Endothelial cell of umbilical vein (primary cell): Measurements from ENCODE around the gene OAS3. TPM values are rescaled to one million over a fixed set of nuclear protein-coding genes. Genes with fewer than 3 reads are reported as not detected.
"Not testable (repeated sequence)": the region's sequence is repeated elsewhere in the genome, so short reads cannot be mapped to it uniquely, and the experiment has no call there.

Source experiments
- BruUV-seq: library from RNA; stranded (reverse); fragments of 400-500 nt; replicated peaks from 2 replicates; lab custom pipeline; 2021; lab: Mats Ljungman, UMichigan
- CTCF ChIA-PET: fragments of 300-600, 350-600 bp; sonication (Branson Sonifier 250); formaldehyde crosslinking; loops from one replicate; lab custom pipeline; 2021; ENCODE audit warnings: antibody characterized with exemption, inconsistent platforms; lab: Charles Lee
- POLR2A ChIA-PET: fragments of 300-600, 350-600 bp; sonication (Branson Sonifier 250); formaldehyde crosslinking; loops from one replicate; lab custom pipeline; 2021; ENCODE audit warnings: antibody characterized with exemption, inconsistent platforms; lab: Charles Lee
- DNase-seq: peaks from one replicate; pipeline ENCODE4 v3.0.0-alpha.2; 2011; ENCODE audit warnings: low read depth, low spot score
- FAIRE-seq: peaks from 2 replicates; lab custom pipeline; 2011; peaks lifted over from hg19 to GRCh38; lab: Jason Lieb, UNC
- H2AFZ ChIP-seq: 2 replicates; pipeline ENCODE4 v1.6.0; 2012; ENCODE audit warnings: low read depth, low read length, control low read depth, inconsistent platforms
- H3K27ac ChIP-seq: 2 replicates; pipeline ENCODE4 v1.5.1; 2011; ENCODE audit warnings: low read depth, mild to moderate bottlenecking, control low read depth, low read length, moderate library complexity; ENCODE audit not compliant: insufficient read depth
- H3K27me3 ChIP-seq, 2 experiments: 2 replicates each; pipeline versions ENCODE4 v1.6.0 to v1.6.1; 2011; ENCODE audit warnings: low read length in 2 of 2, mixed read lengths in 1 of 2; ENCODE audit not compliant: control insufficient read depth in 2 of 2, insufficient read depth in 2 of 2
- H3K36me3 ChIP-seq, 2 experiments: 2 replicates in 1 of 2; 3 replicates in 1 of 2; pipeline ENCODE4 v1.5.1; 2011; ENCODE audit warnings: low read length in 2 of 2, mild to moderate bottlenecking in 1 of 2, moderate library complexity in 1 of 2; ENCODE audit not compliant: control insufficient read depth in 2 of 2, insufficient read depth in 2 of 2; ENCODE audit errors: extremely low read depth in 1 of 2
- H3K4me1 ChIP-seq: 3 replicates; pipeline ENCODE4 v1.5.1; 2011; ENCODE audit warnings: mild to moderate bottlenecking, low read length; ENCODE audit not compliant: control insufficient read depth, insufficient read depth; ENCODE audit errors: extremely low read depth
- H3K4me2 ChIP-seq: 2 replicates; pipeline ENCODE4 v1.6.1; 2011; ENCODE audit warnings: low read length, control low read depth, mixed read lengths; ENCODE audit not compliant: insufficient read depth
- H3K4me3 ChIP-seq, 3 experiments: fragments of 200-600 bp in 1 of 3; sonication (generic), shearing (Covaris generic) in 1 of 3; replicated peaks in 1 of 3; 2 replicates each; pipeline ENCODE4 v1.5.1; 2011 to 2016; ENCODE audit warnings: control low read depth in 3 of 3, low read length in 3 of 3, mild to moderate bottlenecking in 2 of 3, inconsistent platforms in 1 of 3, low read depth in 1 of 3, moderate library complexity in 1 of 3; ENCODE audit not compliant: insufficient read depth in 1 of 3
- H3K79me2 ChIP-seq: 2 replicates; pipeline ENCODE4 v1.6.0; 2012; ENCODE audit warnings: low read length, inconsistent platforms; ENCODE audit not compliant: control insufficient read depth, insufficient read depth
- H3K9ac ChIP-seq: replicated peaks from 2 replicates; pipeline ENCODE3; 2011; ENCODE audit warnings: low read length, control low read depth; ENCODE audit not compliant: insufficient read depth; ENCODE audit errors: extremely low read depth
- H3K9me1 ChIP-seq: replicated peaks from 3 replicates; pipeline ENCODE4 v1.6.0; 2011; ENCODE audit warnings: mild to moderate bottlenecking, low read length; ENCODE audit not compliant: control insufficient read depth, insufficient read depth; ENCODE audit errors: extremely low read depth
- H3K9me3 ChIP-seq: replicated peaks from 2 replicates; pipeline ENCODE4 v1.5.1; 2012; ENCODE audit warnings: low read length, inconsistent platforms; ENCODE audit not compliant: control insufficient read depth, insufficient read depth
- H4K20me1 ChIP-seq: replicated peaks from 2 replicates; pipeline ENCODE3; 2011; ENCODE audit warnings: mild to moderate bottlenecking, low read length; ENCODE audit not compliant: control insufficient read depth, insufficient read depth; ENCODE audit errors: extremely low read depth
- CTCF ChIP-seq, 2 donors: IDR thresholded peaks; 1 replicate in 1 of 2; 2 replicates in 1 of 2; pipeline ENCODE4 v1.5.1; 2011; ENCODE audit warnings: low read length in 2 of 2, mild to moderate bottlenecking in 2 of 2, moderate library complexity in 2 of 2, control low read depth in 1 of 2, inconsistent platforms in 1 of 2, low read depth in 1 of 2; ENCODE audit not compliant: insufficient read depth in 1 of 2; ENCODE audit errors: extremely low read depth in 1 of 2
- FOS ChIP-seq: IDR thresholded peaks from 2 replicates; pipeline ENCODE4 v1.6.1; 2011; ENCODE audit warnings: mild to moderate bottlenecking, low read length, moderate library complexity, borderline replicate concordance; ENCODE audit not compliant: insufficient read depth
- dilution Hi-C: fragments of 300-500 bp; cut with MboI; formaldehyde crosslinking; loops from one replicate; pipeline ENCODE4 v1.15.0; 2019; ENCODE audit warnings: low sequenced_read_pairs; ENCODE audit not compliant: extremely low pct_ligation_motif_present
- intact Hi-C: fragments of 100-400 bp; cut with micrococcal nuclease; formaldehyde crosslinking; loops from one replicate; pipeline ENCODE4 v1.10.0; 2022
- polyA plus RNA-seq, 4 experiments: library from polyadenylated mRNA; depleted of rRNA in 3 of 4; stranded (reverse) in 3 of 4; unstranded in 1 of 4; fragments of >200 nt; gene quantifications; 2 replicates each; pipeline versions ENCODE4 v1.2.1 to v1.2.3, GENCODE V29; 2011 to 2012; ENCODE audit warnings: missing spikeins in 1 of 4
- total RNA-seq: library from RNA; stranded (reverse); gene quantifications from 2 replicates; pipeline ENCODE4 v1.2.3, GENCODE V29; 2021

OAS3 gene
- total and polyA plus RNA-seq, 2 donors (not counting 3 experiments of a cell fraction or from before 2014, with no cell fraction given), result 13.1 to 19.8 TPM

- H2AFZ ChIP-seq, H3K9me1 ChIP-seq, dilution Hi-C loops, H4K20me1 ChIP-seq, POLR2A ChIA-PET, H3K27ac ChIP-seq, CTCF ChIA-PET, H3K4me1 ChIP-seq, H3K4me2 ChIP-seq, H3K9ac ChIP-seq, H3K27me3 ChIP-seq, H3K36me3 ChIP-seq, FAIRE-seq, BruUV-seq, H3K4me3 ChIP-seq, DNase-seq, intact Hi-C loops, H3K9me3 ChIP-seq, H3K79me2 ChIP-seq: not testable (repeated sequence)
These were observed 11.7 kb upstream of the OAS3 start for GRCh38 chr12:112926416-112927033.

DNA sequence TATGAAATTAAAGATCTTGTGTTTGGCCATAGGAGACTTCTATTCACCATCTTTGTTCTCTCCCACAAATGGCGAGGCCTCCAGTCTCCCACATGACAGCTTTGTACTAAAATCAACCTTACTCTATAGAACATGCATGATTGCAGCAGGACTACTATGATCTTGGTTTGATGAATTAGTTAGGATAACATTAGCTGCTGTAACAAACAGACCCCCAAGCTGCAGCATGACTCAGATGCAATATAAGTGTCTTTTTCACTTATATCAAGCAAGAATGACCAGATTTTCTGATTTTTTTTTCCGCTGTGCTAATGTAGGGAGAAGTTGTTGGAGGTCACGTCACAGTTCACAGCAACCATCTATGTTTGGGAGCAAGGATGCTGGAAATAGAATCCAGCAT is 10.8 kb upstream of the OAS3 start:
- TF ChIP-seq FOS (no peak), CTCF (IDR thresholded peaks at IDR 0.05; ENCODE audit: extremely low read depth in 1 of 2, insufficient read depth in 1 of 2, low read depth in 1 of 2, low read length in 2 of 2) (no peak)
- intact Hi-C loops, result no loop called here
- no TSS peak for BruUV-seq
- Histone ChIP-seq H4K20me1 (no peaks in the 10 kb centered on the region), H3K79me2 (no peaks in the 10 kb centered on the region), H3K4me2 (no peak overlapping the region), H3K27ac (no peak overlapping the region), H3K27me3 (peaks cover 0 to 2% of the 10 kb centered on the region in 2 experiments), H3K9ac (no peak overlapping the region), H3K36me3 (no peaks in the 10 kb centered on the region), H2AFZ (no peak overlapping the region), H3K4me3 (no peak overlapping the region), H3K4me1 (no peaks in the 10 kb centered on the region), H3K9me1 (no peaks in the 10 kb centered on the region), H3K9me3 (no peaks in the 10 kb centered on the region)
- DNase-seq, result no peak
- FAIRE-seq, result no peak
- dilution Hi-C loops, result no loop called here
- CTCF ChIA-PET, result no interaction called here
- POLR2A ChIA-PET, result no interaction called here
